Neutrophil (primary cell): ENCODE measurements around the gene CCSER2.

Source experiments
- H3K27ac ChIP-seq: fragments of 200-600 bp; sonication (generic); 2 replicates; pipeline ENCODE4 v1.5.1; 2016; ENCODE audit warnings: mild to moderate bottlenecking, moderate library complexity
- H3K27me3 ChIP-seq: fragments of 200-600 bp; sonication (generic); 2 replicates; pipeline ENCODE4 v1.6.0; 2016; ENCODE audit warnings: mild to moderate bottlenecking
- H3K36me3 ChIP-seq: fragments of 200-600 bp; sonication (generic); 2 replicates; pipeline ENCODE4 v1.5.1; 2017
- H3K4me1 ChIP-seq, 2 experiments: fragments of 200-600 bp in 1 of 2; sonication (generic) in 1 of 2; 1 replicate in 1 of 2; 2 replicates in 1 of 2; pipeline versions ENCODE4 v1.5.1 to v1.6.1; 2013 to 2016; ENCODE audit warnings: low read depth in 1 of 2, low read length in 1 of 2, mild to moderate bottlenecking in 1 of 2, moderate library complexity in 1 of 2; ENCODE audit not compliant: control insufficient read depth in 1 of 2, insufficient read depth in 1 of 2
- H3K4me3 ChIP-seq, 2 experiments: fragments of 200-600 bp in 1 of 2; sonication (generic) in 1 of 2; 1 replicate in 1 of 2; 2 replicates in 1 of 2; pipeline ENCODE4 v1.5.1; 2013 to 2016; ENCODE audit warnings: low read depth in 1 of 2, low read length in 1 of 2, mild to moderate bottlenecking in 1 of 2, moderate library complexity in 1 of 2
- H3K9me3 ChIP-seq: fragments of 200-600 bp; sonication (generic); 2 replicates; pipeline ENCODE4 v1.5.1; 2016
- TF ChIP-seq, protein P1 (sequence below): fragments of 200-600 bp; sonication (generic); IDR thresholded peaks from 2 replicates; pipeline ENCODE4 v1.5.1; 2016; ENCODE audit warnings: antibody characterized with exemption

The CCSER2 gene

DNA sequence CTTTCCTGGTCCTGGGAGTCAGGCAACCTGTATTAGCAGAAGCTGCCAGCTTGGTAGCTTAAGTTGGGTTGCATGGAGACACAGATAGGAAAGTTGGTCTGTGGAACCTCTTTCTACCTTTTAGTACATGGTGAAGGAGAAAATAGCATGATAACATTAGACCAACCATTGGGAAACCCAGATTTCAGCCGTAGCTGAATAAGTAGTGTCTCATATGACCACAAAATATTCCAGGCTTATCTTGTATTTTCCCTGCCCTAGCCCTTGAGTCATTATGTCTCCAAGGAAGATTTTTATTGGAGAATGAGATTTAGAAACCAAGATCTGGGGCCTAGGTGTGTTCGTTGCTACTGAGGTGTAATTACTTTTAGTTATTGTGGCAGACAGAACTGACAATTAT, 67.2 kb downstream of the CCSER2 start:
- H3K36me3 ChIP-seq: no peaks in the 10 kb centered on the region
- TF ChIP-seq, protein P1, sequence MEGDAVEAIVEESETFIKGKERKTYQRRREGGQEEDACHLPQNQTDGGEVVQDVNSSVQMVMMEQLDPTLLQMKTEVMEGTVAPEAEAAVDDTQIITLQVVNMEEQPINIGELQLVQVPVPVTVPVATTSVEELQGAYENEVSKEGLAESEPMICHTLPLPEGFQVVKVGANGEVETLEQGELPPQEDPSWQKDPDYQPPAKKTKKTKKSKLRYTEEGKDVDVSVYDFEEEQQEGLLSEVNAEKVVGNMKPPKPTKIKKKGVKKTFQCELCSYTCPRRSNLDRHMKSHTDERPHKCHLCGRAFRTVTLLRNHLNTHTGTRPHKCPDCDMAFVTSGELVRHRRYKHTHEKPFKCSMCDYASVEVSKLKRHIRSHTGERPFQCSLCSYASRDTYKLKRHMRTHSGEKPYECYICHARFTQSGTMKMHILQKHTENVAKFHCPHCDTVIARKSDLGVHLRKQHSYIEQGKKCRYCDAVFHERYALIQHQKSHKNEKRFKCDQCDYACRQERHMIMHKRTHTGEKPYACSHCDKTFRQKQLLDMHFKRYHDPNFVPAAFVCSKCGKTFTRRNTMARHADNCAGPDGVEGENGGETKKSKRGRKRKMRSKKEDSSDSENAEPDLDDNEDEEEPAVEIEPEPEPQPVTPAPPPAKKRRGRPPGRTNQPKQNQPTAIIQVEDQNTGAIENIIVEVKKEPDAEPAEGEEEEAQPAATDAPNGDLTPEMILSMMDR: no peak
- H3K9me3 ChIP-seq: no peaks in the 10 kb centered on the region
- no peaks in the 10 kb centered on the region for H3K27me3 ChIP-seq
- H3K27ac ChIP-seq: no peak overlapping the region
- peaks cover 4 to 7% of the 10 kb centered on the region in 2 experiments for H3K4me1 ChIP-seq
- H3K4me3 ChIP-seq: no peak overlapping the region

DNA sequence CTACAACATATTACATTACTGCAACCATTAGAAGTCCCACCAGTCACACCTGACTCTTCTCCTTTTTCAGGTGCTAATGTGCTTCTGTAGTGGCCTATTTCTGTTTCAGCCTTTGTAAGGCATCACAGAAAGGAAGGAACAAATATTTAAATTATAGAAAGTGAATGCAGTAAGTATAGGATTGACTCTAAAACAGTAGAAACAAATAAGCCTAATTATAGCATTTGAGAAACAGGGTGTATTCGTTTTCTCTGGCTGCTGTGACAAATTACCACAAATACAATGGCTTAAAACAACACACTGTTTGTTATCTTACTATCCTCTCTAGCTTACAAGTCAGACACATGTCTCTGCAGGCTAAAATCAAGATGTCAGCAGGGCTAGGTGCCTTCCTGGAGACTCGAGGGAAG, 69.4 kb downstream of the CCSER2 start:
- Histone ChIP-seq H3K27ac (no peak overlapping the region), H3K9me3 (no peaks in the 10 kb centered on the region), H3K36me3 (no peaks in the 10 kb centered on the region), H3K4me3 (no peak overlapping the region), H3K27me3 (no peaks in the 10 kb centered on the region), H3K4me1 (peaks cover 8 to 9% of the 10 kb centered on the region in 2 experiments)
- TF ChIP-seq, protein P1: no peak

DNA sequence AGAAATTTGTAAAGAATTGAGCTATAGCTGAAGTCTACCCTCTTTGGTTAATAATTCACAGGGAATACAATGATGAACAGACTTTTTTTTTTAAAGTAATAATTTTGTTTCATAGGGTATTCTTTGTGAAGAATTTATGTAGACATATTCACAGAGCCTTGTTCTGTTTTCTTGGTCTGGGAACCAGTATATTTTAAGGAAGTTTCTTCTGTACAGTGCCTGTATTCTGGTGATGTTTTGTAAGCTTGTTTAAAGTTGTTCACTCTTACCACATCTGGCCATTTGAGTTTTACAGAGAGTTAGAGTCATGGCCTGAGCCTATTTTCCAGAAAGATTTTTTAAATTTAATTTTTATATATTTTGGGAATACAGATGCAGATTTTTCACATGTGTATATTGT, 70.3 kb downstream of the CCSER2 start:
- Histone ChIP-seq H3K4me3 (no peak overlapping the region), H3K27ac (no peak overlapping the region), H3K4me1 (peaks cover 6% of the 10 kb centered on the region in 2 experiments), H3K9me3 (no peaks in the 10 kb centered on the region), H3K27me3 (no peaks in the 10 kb centered on the region), H3K36me3 (no peaks in the 10 kb centered on the region)
- TF ChIP-seq, protein P1: no peak

DNA sequence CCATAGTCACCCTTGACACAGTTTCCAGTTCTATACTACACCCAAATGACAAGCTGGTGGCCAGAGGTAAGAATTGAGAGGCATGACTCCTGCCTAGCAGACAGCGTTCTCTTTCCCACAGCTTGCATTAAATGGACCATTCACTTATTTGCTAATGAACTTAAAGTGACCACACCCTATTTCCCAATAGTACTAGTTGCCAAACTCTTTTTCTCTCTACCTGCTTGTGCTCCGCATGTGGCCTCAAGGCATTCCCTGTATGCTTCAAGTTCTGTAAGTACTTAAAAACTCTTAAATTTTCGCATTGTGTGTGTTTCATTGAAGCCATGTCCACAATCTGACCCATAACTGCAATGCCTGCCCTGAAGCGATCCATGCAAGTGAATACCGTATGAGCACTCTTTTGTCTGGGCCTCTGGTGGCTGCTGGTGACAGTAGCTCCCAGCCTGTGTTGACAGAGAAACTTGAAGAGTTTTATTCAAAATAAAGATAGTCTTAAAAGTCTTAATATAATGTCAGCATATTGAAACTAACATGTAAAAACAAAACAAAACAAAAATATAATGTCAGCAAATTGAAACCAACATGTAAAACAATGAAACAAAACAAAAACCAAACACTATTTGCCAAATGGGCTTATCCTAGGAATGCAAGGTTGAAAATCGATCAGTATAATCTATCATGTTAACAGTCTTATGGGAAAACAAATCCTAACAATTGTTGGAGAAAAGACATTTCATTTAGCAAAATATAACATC, 73.6 kb downstream of the CCSER2 start:
- no peaks in the 10 kb centered on the region for H3K36me3 ChIP-seq
- TF ChIP-seq, protein P1: no peak
- H3K9me3 ChIP-seq: no peaks in the 10 kb centered on the region
- H3K27me3 ChIP-seq: no peaks in the 10 kb centered on the region
- H3K4me3 ChIP-seq: no peak overlapping the region
- H3K27ac ChIP-seq: no peak overlapping the region
- H3K4me1 ChIP-seq: peaks cover 6 to 12% of the 10 kb centered on the region in 2 experiments

DNA sequence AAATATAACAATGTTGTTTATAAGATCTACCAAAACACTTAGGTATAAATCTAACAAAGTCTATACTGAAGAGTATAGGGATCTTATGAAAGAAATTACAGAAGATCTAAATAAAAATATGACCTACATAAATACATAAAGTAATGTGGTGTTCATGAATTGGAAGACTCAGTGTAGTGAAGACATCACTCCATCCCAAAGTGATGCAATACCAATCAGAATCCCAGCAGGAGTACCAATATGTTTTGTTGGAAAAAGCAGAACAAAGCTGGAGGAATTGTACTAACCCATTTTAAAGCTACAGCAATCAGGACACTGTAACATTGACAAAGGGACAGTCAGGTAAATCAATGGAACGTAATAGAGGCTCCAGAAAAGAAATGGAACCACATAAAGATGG, 76.4 kb downstream of the CCSER2 start:
- Histone ChIP-seq H3K27ac (no peak overlapping the region), H3K4me1 (peaks cover 6 to 12% of the 10 kb centered on the region in 2 experiments), H3K4me3 (no peak overlapping the region), H3K27me3 (no peaks in the 10 kb centered on the region), H3K9me3 (no peaks in the 10 kb centered on the region), H3K36me3 (no peaks in the 10 kb centered on the region)
- TF ChIP-seq, protein P1: no peak
